Measurements from ENCODE around the gene RCCD1.

The RCCD1 gene

DNA sequence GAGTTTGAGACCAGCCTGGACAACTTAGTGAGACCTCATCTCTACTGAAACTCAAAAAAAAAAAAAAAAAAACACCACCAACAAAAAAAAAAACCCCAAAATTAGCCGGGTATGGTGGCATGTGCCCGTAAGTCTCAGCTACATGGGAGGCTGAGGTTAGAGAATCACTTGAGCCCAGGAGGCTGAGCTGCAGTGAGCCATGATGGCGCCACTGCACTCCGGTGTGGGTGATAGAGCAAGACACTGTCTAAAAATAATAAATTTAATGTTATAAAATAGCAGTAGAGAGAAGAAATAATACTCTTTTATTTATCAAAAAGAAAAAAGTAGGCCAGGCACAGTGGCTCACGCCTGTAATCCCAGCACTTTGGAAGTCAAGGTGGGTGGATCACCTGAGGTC, 17.4 kb downstream of the RCCD1 start:
- no peak for DNase-seq

- DNase-seq = no peak
Observed at GRCh38 chr15:90974216-90974615, 19.5 kb downstream of the RCCD1 start.

DNA sequence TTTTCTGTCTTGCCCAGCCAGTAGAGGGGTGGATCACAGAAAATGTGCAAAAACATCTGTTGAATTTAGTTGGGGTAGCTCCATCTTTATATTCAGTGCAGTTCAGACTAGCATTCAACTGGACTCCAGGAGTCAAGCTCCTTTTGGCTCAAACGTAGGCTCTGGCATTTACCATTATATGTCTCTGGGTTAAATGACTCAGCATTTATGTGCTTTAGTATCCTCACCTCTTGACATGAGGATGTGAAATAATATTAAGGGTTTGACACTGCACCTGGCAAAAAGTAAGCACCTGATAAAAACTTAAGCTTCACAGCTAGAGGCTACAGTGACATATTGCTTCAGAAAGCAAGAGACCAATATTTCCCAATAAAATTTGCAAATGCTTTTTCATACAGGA, 24.9 kb downstream of the RCCD1 start:
- DNase-seq = no peak

DNA sequence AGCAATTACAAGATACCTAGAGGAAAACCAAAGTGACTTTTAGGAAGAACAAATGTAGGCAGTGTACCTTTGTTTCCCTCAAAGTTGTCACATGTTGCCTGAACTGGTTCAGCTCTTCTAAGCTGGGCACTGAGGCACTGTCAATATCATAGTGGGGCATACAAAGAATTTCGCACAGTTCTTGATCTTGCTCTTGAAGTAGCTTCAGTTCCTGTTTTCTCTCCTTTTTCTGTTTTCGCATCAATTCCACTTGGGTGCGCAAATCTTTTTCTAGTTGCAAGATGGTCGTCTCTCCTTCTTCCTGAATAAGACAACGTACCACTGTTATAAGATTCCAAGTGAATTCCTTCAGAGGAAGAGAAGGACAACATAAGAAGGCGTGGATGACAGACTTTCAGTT, 27.0 kb downstream of the RCCD1 start:
- DNase-seq = no peak

DNA sequence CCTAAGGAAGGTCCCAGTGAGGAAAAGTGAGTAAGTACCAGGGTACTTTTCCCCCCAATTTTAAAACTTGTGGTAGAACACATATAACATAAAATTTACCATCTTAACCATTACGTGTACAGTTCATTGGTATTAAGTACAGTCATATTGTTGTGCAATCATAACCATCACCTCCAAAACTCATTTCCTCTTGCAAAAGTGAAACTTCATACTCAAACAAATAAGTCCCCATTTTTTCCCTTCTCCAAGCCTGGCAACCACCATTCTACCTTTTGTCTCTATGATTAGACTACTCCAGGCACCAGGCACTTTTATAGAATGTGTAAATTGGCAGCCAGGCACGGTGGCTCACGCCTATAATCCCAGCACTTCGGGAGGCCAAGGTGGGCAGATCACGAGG, 27.5 kb downstream of the RCCD1 start:
- DNase-seq = no peak

GRCh38 chr15:90986790-90987507, 32.3 kb downstream of the RCCD1 start:
- no peak for DNase-seq

- peak; percentile 18 for DNase-seq
Observed at GRCh38 chr15:90987561-90988141, 33.0 kb downstream of the RCCD1 start.

- no peak for DNase-seq
Observed at GRCh38 chr15:90988296-90988695, 33.6 kb downstream of the RCCD1 start.

GRCh38 chr15:90989040-90989768, 34.5 kb downstream of the RCCD1 start:
- DNase-seq = no peak

GRCh38 chr15:90990446-90990845, 35.8 kb downstream of the RCCD1 start:
- no peak for DNase-seq

- no peak for DNase-seq
Observed at GRCh38 chr15:90991587-90992285, 37.1 kb downstream of the RCCD1 start.

- DNase-seq = no peak
Observed at GRCh38 chr15:90994059-90994416, 39.4 kb downstream of the RCCD1 start.

- DNase-seq = peak; percentile 21
Observed at GRCh38 chr15:90994417-90995311, 40.0 kb downstream of the RCCD1 start, which contains the start of gene PRC1. Gene PRC1 (minus strand): TSS chr15:90994535. CDS start chr15:90994417, 118 bp downstream.

- no peak for DNase-seq
Observed at GRCh38 chr15:90998737-90999136, 44.1 kb downstream of the RCCD1 start.

DNA sequence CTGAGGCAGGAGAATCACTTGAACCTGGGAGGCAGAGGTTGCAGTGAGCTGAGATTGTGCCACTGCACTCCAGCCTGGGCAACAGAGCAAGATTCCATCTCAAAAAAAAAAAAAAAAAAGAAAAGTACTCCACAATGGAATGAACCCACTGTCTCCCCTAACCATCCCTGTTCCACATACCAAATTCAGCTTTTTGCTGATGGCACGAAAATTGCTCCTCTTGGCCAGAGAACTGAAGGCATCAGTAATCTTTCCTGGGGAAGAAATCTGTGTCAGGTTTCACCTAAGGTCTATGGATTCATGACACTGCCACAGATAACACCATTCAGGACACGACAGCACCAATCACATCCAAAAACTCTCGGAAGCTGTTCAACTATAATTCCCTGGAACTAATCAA, 46.5 kb downstream of the RCCD1 start:
- no peak for DNase-seq

DNA sequence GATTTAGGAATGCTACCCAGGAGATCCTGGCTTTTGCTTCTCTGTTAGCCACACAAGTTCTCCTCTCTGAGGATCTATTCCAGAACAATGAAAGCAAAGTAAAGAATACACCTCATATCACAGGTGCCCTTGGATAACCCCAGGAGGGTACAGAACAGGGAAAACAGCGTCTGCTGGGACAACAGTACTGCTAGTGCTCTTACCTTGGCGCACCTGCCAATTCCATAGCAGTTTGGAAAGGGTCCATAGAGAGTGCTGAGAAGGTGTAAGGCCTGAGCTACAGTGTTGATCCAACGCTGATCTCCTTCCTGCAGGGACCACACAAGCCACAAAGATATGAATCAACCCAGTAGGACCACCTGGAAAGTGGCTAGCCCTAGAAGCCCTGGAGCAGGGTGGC, 52.6 kb downstream of the RCCD1 start:
- DNase-seq = no peak
